Smooth muscle cell of trachea (primary cell): ENCODE results near the gene HHIPL2. TPM values are rescaled to one million over a fixed set of nuclear protein-coding genes. Genes with fewer than 3 reads are reported as not detected.

Experiments used
- total RNA-seq: library from RNA; depleted of rRNA; stranded (reverse); fragments of >200 nt; gene quantifications from 2 replicates; pipeline ENCODE4 v1.2.1, GENCODE V29; 2014

Gene HHIPL2
- 0.58 and 0.83 TPM in 2 replicates for total RNA-seq

GRCh38 chr1:222547944-222548671, at the start of gene HHIPL2:
HHIPL2 (minus strand) TSS chr1:222548104; CDS start chr1:222548044, 60 bp downstream.

GRCh38 chr1:222589462-222590302, 41.8 kb upstream of the HHIPL2 start, which contains the start of gene TAF1A:
TAF1A (minus strand) TSS chr1:222589933.

Other genes with a start within 250 kb of the HHIPL2 start
- gene TAF1A, start 41.8 kb upstream of the HHIPL2 start, total RNA-seq, result 13.8 and 13.9 TPM in 2 replicates
- 51.3 and 60.5 TPM in 2 replicates for gene MIA3, start 70.0 kb upstream of the HHIPL2 start, total RNA-seq
- 56.4 and 93.8 TPM in 2 replicates for gene AIDA, start 164.4 kb upstream of the HHIPL2 start, total RNA-seq
- 52.9 and 55.7 TPM in 2 replicates for gene BROX, start 164.5 kb upstream of the HHIPL2 start, total RNA-seq
- not detected in 2 replicates for gene FAM177B, start 189.1 kb upstream of the HHIPL2 start, total RNA-seq